Fibroblast of villous mesenchyme (primary cell): Measurements from ENCODE around the gene DHRS7C. TPM values are rescaled to one million over a fixed set of nuclear protein-coding genes. Genes with fewer than 3 reads are reported as not detected.

ENCODE experiments used
- DNase-seq: peaks from one replicate; pipeline ENCODE4 v3.0.0-alpha.2; 2010; ENCODE audit warnings: low read depth
- H3K4me3 ChIP-seq: 2 replicates; pipeline ENCODE4 v1.5.1; 2011; ENCODE audit warnings: low read depth, mild to moderate bottlenecking, low read length
- CTCF ChIP-seq: IDR thresholded peaks from 2 replicates; pipeline ENCODE4 v1.5.1; 2012; ENCODE audit warnings: low read depth, mild to moderate bottlenecking, low read length; ENCODE audit not compliant: insufficient read depth
- total RNA-seq: library from RNA; depleted of rRNA; stranded (reverse); fragments of >200 nt; gene quantifications from 2 replicates; pipeline ENCODE4 v1.2.3, GENCODE V29; 2012

DHRS7C gene
- total RNA-seq, 1 donor, result not detected

GRCh38 chr17:9729735-9730420 lies 61.5 kb downstream of the DHRS7C start:
- no peak for DNase-seq

GRCh38 chr17:9729034-9729650 lies 62.2 kb downstream of the DHRS7C start:
- peak; percentile 100 for TF ChIP-seq CTCF

More at GRCh38 chr17:9729735-9730420, 61.5 kb downstream of the DHRS7C start:
- no peak for TF ChIP-seq CTCF
- H3K4me3 ChIP-seq, result no peak overlapping the region

GRCh38 chr17:9728564-9728963 lies 62.8 kb downstream of the DHRS7C start:
- H3K4me3 ChIP-seq, result no peak overlapping the region
- no peak for DNase-seq
- no peak for TF ChIP-seq CTCF

More at GRCh38 chr17:9729034-9729650, 62.2 kb downstream of the DHRS7C start:
- H3K4me3 ChIP-seq, result no peak overlapping the region
- peak; percentile 58 for DNase-seq

- H3K4me3 ChIP-seq, result no peak overlapping the region
- no peak for TF ChIP-seq CTCF
- DNase-seq, result no peak
Observed at GRCh38 chr17:9728005-9728404, 63.4 kb downstream of the DHRS7C start.

- DNase-seq, result no peak
- no peak overlapping the region for H3K4me3 ChIP-seq
- no peak for TF ChIP-seq CTCF
Observed at GRCh38 chr17:9726291-9726690, 65.1 kb downstream of the DHRS7C start.

- TF ChIP-seq CTCF, result no peak
- H3K4me3 ChIP-seq, result no peak overlapping the region
- no peak for DNase-seq
Observed at GRCh38 chr17:9725575-9725974, 65.8 kb downstream of the DHRS7C start.

Other genes with a start within 250 kb of the DHRS7C start
- 91.1 and 114 TPM in 2 replicates for gene STX8, start 215.8 kb downstream of the DHRS7C start, total RNA-seq
- 0.43 TPM in 1 of 2 replicates, not detected in the other for gene CFAP52, start 214.9 kb downstream of the DHRS7C start, total RNA-seq
- not detected in 2 replicates for gene USP43, start 146.1 kb downstream of the DHRS7C start, total RNA-seq
- gene GSG1L2, start 30.5 kb upstream of the DHRS7C start, total RNA-seq, result not detected in 2 replicates
- 0.32 and 0.43 TPM in 2 replicates for gene GLP2R, start 34.3 kb upstream of the DHRS7C start, total RNA-seq
- not detected in 2 replicates for gene RCVRN, start 113.7 kb upstream of the DHRS7C start, total RNA-seq